ENCODE measurements around the gene PIK3IP1. TPM values are rescaled to one million over a fixed set of nuclear protein-coding genes. Genes with fewer than 3 reads are reported as not detected.

PIK3IP1 gene
- total RNA-seq, 3 donors from 2014 or later: 17.1 to 24.7 (median 22.8) TPM

GRCh38 chr22:31337178-31337577 lies 44.9 kb upstream of the PIK3IP1 start:
- no peak overlapping the region for H3K4me3 ChIP-seq
- DNase-seq (no peak), ATAC-seq (peak; percentile 64)
- H3K36me3 ChIP-seq (ENCODE audit: low read depth): no peaks in the 10 kb centered on the region
- H3K9me3 ChIP-seq: no peaks in the 10 kb centered on the region
- H3K4me1 ChIP-seq (ENCODE audit: low read depth): peaks cover 5% of the 10 kb centered on the region
- intact Hi-C loops (cut with DNase I, micrococcal nuclease): no loop called here
- TF ChIP-seq, protein P1, sequence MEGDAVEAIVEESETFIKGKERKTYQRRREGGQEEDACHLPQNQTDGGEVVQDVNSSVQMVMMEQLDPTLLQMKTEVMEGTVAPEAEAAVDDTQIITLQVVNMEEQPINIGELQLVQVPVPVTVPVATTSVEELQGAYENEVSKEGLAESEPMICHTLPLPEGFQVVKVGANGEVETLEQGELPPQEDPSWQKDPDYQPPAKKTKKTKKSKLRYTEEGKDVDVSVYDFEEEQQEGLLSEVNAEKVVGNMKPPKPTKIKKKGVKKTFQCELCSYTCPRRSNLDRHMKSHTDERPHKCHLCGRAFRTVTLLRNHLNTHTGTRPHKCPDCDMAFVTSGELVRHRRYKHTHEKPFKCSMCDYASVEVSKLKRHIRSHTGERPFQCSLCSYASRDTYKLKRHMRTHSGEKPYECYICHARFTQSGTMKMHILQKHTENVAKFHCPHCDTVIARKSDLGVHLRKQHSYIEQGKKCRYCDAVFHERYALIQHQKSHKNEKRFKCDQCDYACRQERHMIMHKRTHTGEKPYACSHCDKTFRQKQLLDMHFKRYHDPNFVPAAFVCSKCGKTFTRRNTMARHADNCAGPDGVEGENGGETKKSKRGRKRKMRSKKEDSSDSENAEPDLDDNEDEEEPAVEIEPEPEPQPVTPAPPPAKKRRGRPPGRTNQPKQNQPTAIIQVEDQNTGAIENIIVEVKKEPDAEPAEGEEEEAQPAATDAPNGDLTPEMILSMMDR (IDR thresholded peaks at IDR 0.05): no peak

DNA sequence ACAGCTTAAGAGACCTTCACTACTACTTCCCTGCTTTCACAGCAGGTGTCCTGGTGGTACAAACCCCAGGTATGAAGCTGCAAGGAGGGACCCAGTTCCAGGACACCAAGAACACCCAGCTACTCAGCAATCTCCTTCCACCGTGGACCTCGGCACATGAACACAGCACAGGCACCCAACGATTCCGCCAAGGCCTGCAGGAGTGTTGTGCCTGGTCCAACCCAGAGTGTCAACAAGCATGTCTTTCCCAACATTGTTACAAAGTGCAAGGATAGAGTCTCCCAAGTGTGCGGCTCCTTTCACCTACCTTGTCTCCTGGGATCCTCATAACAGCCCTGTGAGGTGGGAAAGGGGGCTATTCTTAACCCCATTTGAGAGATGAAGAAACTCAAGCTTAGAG lies 42.0 kb upstream of the PIK3IP1 start:
- Histone ChIP-seq H3K4me1 (ENCODE audit: low read depth) (no peaks in the 10 kb centered on the region), H3K9me3 (no peaks in the 10 kb centered on the region), H3K36me3 (ENCODE audit: low read depth) (no peaks in the 10 kb centered on the region), H3K4me3 (no peak overlapping the region)
- TF ChIP-seq, protein P1 (IDR thresholded peaks at IDR 0.05): no peak
- ATAC-seq (no peak), DNase-seq (no peak)
- intact Hi-C loops (cut with DNase I, micrococcal nuclease): no loop called here

DNA sequence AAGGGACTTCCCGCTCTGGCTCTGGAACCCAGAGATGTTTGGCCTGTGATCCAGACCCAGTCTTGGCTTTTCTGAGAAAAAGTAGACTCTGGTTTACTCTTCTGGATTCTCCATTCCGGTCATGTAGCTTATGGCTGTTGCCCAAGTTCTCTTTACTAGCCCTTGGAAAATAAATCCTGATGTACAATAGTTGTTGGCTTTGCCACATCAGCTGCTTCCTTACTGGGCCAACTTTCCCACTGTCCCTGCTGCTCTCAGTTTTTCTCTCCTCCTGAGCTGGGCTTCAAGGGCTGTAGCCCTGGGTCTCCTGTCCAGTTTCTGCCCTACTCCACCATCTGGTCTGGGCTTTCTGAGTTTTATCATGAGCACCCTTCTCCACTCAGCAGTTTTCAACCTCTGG lies 41.4 kb upstream of the PIK3IP1 start:
- no peak for DNase-seq
- Histone ChIP-seq H3K9me3 (no peaks in the 10 kb centered on the region), H3K36me3 (ENCODE audit: low read depth) (no peaks in the 10 kb centered on the region), H3K4me1 (ENCODE audit: low read depth) (no peaks in the 10 kb centered on the region), H3K4me3 (no peak overlapping the region)
- ATAC-seq: no peak
- TF ChIP-seq, protein P1 (IDR thresholded peaks at IDR 0.05): no peak
- intact Hi-C loops (cut with DNase I, micrococcal nuclease): no loop called here

DNA sequence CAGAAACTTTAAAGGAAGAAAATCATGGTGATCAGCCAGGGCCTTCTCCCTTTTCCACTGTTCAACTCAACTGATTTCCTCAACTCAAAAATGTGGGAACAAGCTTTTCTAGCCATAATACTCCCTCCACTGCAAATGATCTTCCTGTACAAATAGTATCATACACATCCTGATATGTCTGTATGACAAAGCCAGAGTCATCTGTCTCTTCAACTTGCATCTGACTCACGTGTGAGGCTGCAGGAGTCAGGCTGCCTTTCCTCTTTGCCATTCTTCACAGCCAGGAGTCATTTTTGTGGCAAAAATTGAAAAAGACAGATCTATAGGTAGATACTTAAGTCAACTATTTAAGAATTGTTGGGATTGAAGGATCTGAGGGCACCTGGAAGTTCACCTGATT lies 40.6 kb upstream of the PIK3IP1 start:
- TF ChIP-seq, protein P1 (IDR thresholded peaks at IDR 0.05): no peak
- no peaks in the 10 kb centered on the region for H3K36me3 ChIP-seq (ENCODE audit: low read depth)
- no peak for DNase-seq
- H3K9me3 ChIP-seq: no peaks in the 10 kb centered on the region
- H3K4me3 ChIP-seq: no peak overlapping the region
- intact Hi-C loops (cut with DNase I, micrococcal nuclease): no loop called here
- ATAC-seq: no peak
- no peaks in the 10 kb centered on the region for H3K4me1 ChIP-seq (ENCODE audit: low read depth)

DNA sequence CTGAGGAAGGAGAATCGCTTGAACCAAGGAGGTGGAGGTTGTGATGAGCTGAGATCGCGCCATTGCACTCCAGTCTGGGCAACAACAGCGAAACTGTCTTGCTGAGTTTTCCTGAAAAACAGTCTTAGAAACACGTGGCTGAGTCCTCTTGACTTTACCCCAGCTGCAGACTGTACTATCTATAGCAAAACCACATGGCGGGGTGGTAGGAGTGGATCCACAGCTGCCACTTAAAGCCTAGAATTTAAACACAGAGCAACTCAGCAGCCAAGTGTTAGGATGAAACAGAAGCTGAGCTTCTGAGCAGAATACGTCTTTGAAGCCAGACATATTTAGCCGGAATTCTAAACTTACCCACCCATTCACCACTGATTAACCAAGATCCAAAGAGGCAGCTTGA lies 39.7 kb upstream of the PIK3IP1 start:
- DNase-seq (no peak), ATAC-seq (no peak)
- no peaks in the 10 kb centered on the region for H3K4me1 ChIP-seq (ENCODE audit: low read depth)
- no peaks in the 10 kb centered on the region for H3K9me3 ChIP-seq
- TF ChIP-seq, protein P1 (IDR thresholded peaks at IDR 0.05): no peak
- no peak overlapping the region for H3K4me3 ChIP-seq
- H3K36me3 ChIP-seq (ENCODE audit: low read depth): no peaks in the 10 kb centered on the region
- intact Hi-C loops (cut with DNase I, micrococcal nuclease): no loop called here

All from mucosa of descending colon (tissue), 3 donors.